ENCODE results near the gene CHST4.
"Not testable (repeated sequence)": the region's sequence is repeated elsewhere in the genome, so short reads cannot be mapped to it uniquely, and the experiment has no call there.

Gene CHST4

GRCh38 chr16:71498031-71498430, 28.2 kb upstream of the CHST4 start:
- Histone ChIP-seq H3K4me2 (ENCODE audit: low read length) (no peak overlapping the region), H3K9me3 (replicated peaks; ENCODE audit: low read length) (no peaks in the 10 kb centered on the region), H3K4me1 (ENCODE audit: control insufficient read depth, insufficient read depth, low read length) (no peaks in the 10 kb centered on the region)

DNA sequence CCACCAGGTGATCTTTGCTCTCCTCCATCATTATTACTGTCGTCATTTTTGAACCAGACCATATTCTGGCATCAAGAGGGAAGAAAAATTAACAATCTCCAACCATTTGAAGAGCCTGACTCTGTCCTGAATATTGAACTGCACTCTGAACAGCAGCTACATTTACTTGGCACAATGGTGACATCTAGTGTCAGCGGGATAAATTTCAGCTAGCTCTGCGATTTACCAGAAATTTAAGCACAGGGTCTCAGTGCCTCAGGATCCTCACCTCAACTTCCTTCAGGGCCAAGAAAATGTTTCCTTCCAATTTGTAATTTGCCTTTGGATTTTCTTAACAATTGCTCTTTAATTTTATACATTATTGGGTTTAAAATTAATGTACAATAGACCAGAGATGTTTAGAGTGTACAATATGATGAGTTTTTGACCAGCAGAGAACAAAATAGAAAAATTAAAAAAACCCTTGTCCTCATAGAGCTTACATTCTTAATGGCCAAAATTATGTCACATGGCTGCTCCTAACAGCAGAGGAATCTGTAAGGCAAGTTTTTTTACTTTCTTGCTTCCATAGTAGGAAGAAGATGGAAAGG, 26.4 kb upstream of the CHST4 start:
- H3K4me1 ChIP-seq (ENCODE audit: control insufficient read depth, insufficient read depth, low read length): no peaks in the 10 kb centered on the region
- H3K4me3 ChIP-seq (ENCODE audit: low read length): no peak overlapping the region
- no peak overlapping the region for H3K4me2 ChIP-seq (ENCODE audit: low read length)
- no peak overlapping the region for H3K9ac ChIP-seq (ENCODE audit: low read depth, low read length)
- H3K9me3 ChIP-seq (replicated peaks; ENCODE audit: low read length): no peaks in the 10 kb centered on the region
- no peaks in the 10 kb centered on the region for H3K36me3 ChIP-seq (ENCODE audit: insufficient read depth, low read length)
- H3K27me3 ChIP-seq (ENCODE audit: control insufficient read depth, insufficient read depth, low read length): peaks cover 15% of the 10 kb centered on the region

More at GRCh38 chr16:71498031-71498430, 28.2 kb upstream of the CHST4 start:
- Histone ChIP-seq H3K27me3 (ENCODE audit: control insufficient read depth, insufficient read depth, low read length) (peaks cover 13% of the 10 kb centered on the region), H3K4me3 (ENCODE audit: low read length) (no peak overlapping the region), H3K36me3 (ENCODE audit: insufficient read depth, low read length) (no peaks in the 10 kb centered on the region), H3K9ac (ENCODE audit: low read depth, low read length) (no peak overlapping the region)

GRCh38 chr16:71500964-71501363, 25.3 kb upstream of the CHST4 start:
- no peak overlapping the region for H3K9ac ChIP-seq (ENCODE audit: low read depth, low read length)
- no peaks in the 10 kb centered on the region for H3K9me3 ChIP-seq (replicated peaks; ENCODE audit: low read length)
- H3K4me3 ChIP-seq (ENCODE audit: low read length): no peak overlapping the region
- no peaks in the 10 kb centered on the region for H3K36me3 ChIP-seq (ENCODE audit: insufficient read depth, low read length)
- no peak overlapping the region for H3K4me2 ChIP-seq (ENCODE audit: low read length)
- peaks cover 15% of the 10 kb centered on the region for H3K27me3 ChIP-seq (ENCODE audit: control insufficient read depth, insufficient read depth, low read length)
- no peaks in the 10 kb centered on the region for H3K4me1 ChIP-seq (ENCODE audit: control insufficient read depth, insufficient read depth, low read length)

GRCh38 chr16:71501547-71501946, 24.7 kb upstream of the CHST4 start:
- no peak overlapping the region for H3K4me2 ChIP-seq (ENCODE audit: low read length)
- H3K27me3 ChIP-seq (ENCODE audit: control insufficient read depth, insufficient read depth, low read length): peaks cover 15% of the 10 kb centered on the region
- H3K36me3 ChIP-seq (ENCODE audit: insufficient read depth, low read length): no peaks in the 10 kb centered on the region
- no peak overlapping the region for H3K4me3 ChIP-seq (ENCODE audit: low read length)
- no peak overlapping the region for H3K9ac ChIP-seq (ENCODE audit: low read depth, low read length)
- no peaks in the 10 kb centered on the region for H3K4me1 ChIP-seq (ENCODE audit: control insufficient read depth, insufficient read depth, low read length)
- no peaks in the 10 kb centered on the region for H3K9me3 ChIP-seq (replicated peaks; ENCODE audit: low read length)

GRCh38 chr16:71504051-71504450, 22.2 kb upstream of the CHST4 start:
- H3K27me3 ChIP-seq (ENCODE audit: control insufficient read depth, insufficient read depth, low read length): peaks cover 21% of the 10 kb centered on the region
- H3K4me3 ChIP-seq (ENCODE audit: low read length); H3K4me2 ChIP-seq (ENCODE audit: low read length); H3K4me1 ChIP-seq (ENCODE audit: control insufficient read depth, insufficient read depth, low read length); H3K9ac ChIP-seq (ENCODE audit: low read depth, low read length); H3K9me3 ChIP-seq (replicated peaks; ENCODE audit: low read length); H3K36me3 ChIP-seq (ENCODE audit: insufficient read depth, low read length): not testable (repeated sequence)

- no peak overlapping the region for H3K9ac ChIP-seq (ENCODE audit: low read depth, low read length)
- no peak overlapping the region for H3K4me2 ChIP-seq (ENCODE audit: low read length)
- no peaks in the 10 kb centered on the region for H3K36me3 ChIP-seq (ENCODE audit: insufficient read depth, low read length)
- H3K9me3 ChIP-seq (replicated peaks; ENCODE audit: low read length): no peaks in the 10 kb centered on the region
- no peak overlapping the region for H3K4me3 ChIP-seq (ENCODE audit: low read length)
- H3K27me3 ChIP-seq (ENCODE audit: control insufficient read depth, insufficient read depth, low read length): peaks cover 21% of the 10 kb centered on the region
- no peaks in the 10 kb centered on the region for H3K4me1 ChIP-seq (ENCODE audit: control insufficient read depth, insufficient read depth, low read length)
Measured at GRCh38 chr16:71504901-71505300, 21.3 kb upstream of the CHST4 start.

DNA sequence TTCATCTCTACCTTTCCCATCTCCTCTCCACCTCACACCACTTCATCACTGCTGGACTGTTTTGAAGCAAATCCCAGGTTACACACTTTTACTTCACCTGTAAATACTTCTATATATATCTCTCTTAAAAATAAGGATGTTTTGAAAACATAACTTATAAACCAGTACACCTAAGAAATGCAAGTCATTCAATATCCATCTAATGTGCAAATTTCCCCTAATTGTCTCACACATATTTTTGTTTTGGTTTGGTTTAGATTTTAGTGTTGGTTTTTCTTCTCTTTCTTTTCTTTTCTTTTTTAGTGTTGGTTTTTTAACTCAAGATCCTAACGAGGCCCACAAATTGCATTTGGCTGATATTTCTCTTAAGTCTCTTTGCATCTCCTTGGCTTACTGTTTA, 19.2 kb upstream of the CHST4 start:
- Histone ChIP-seq H3K4me3 (ENCODE audit: low read length) (no peak overlapping the region), H3K4me2 (ENCODE audit: low read length) (no peak overlapping the region), H3K9me3 (replicated peaks; ENCODE audit: low read length) (no peaks in the 10 kb centered on the region), H3K4me1 (ENCODE audit: control insufficient read depth, insufficient read depth, low read length) (no peaks in the 10 kb centered on the region), H3K27me3 (ENCODE audit: control insufficient read depth, insufficient read depth, low read length) (peaks cover 19% of the 10 kb centered on the region), H3K9ac (ENCODE audit: low read depth, low read length) (no peak overlapping the region), H3K36me3 (ENCODE audit: insufficient read depth, low read length) (no peaks in the 10 kb centered on the region)

GRCh38 chr16:71513302-71513701, 12.9 kb upstream of the CHST4 start:
- Histone ChIP-seq H3K9me3 (replicated peaks; ENCODE audit: low read length) (no peaks in the 10 kb centered on the region), H3K9ac (ENCODE audit: low read depth, low read length) (no peak overlapping the region), H3K27me3 (ENCODE audit: control insufficient read depth, insufficient read depth, low read length) (peaks cover 4% of the 10 kb centered on the region), H3K36me3 (ENCODE audit: insufficient read depth, low read length) (no peaks in the 10 kb centered on the region), H3K4me2 (ENCODE audit: low read length) (no peak overlapping the region), H3K4me1 (ENCODE audit: control insufficient read depth, insufficient read depth, low read length) (no peaks in the 10 kb centered on the region), H3K4me3 (ENCODE audit: low read length) (no peak overlapping the region)

DNA sequence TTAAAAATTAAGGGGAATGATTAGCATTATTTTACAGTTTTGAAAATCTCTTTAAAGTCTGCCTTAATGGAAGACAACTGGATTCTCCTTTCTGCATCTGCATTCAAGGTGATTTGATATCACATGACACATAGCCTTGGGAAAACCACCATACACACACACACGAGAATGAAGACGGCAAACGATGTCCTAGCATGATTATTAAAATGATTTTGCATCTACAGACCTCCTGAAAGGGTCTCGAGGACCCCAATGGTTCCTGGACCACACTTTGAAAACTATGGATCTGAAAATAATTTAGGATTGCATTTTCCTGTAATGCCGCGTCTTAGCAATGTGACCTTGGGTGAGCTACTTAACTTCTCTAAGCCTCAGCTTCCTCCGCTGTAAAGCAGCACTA, 11.8 kb upstream of the CHST4 start:
- no peak overlapping the region for H3K9ac ChIP-seq (ENCODE audit: low read depth, low read length)
- no peaks in the 10 kb centered on the region for H3K4me1 ChIP-seq (ENCODE audit: control insufficient read depth, insufficient read depth, low read length)
- no peaks in the 10 kb centered on the region for H3K36me3 ChIP-seq (ENCODE audit: insufficient read depth, low read length)
- no peaks in the 10 kb centered on the region for H3K9me3 ChIP-seq (replicated peaks; ENCODE audit: low read length)
- H3K4me3 ChIP-seq (ENCODE audit: low read length): no peak overlapping the region
- H3K4me2 ChIP-seq (ENCODE audit: low read length): no peak overlapping the region
- H3K27me3 ChIP-seq (ENCODE audit: control insufficient read depth, insufficient read depth, low read length): peaks cover 4% of the 10 kb centered on the region

- Histone ChIP-seq H3K27me3 (ENCODE audit: control insufficient read depth, insufficient read depth, low read length) (peaks cover 6% of the 10 kb centered on the region), H3K4me2 (ENCODE audit: low read length) (no peak overlapping the region), H3K4me1 (ENCODE audit: control insufficient read depth, insufficient read depth, low read length) (no peaks in the 10 kb centered on the region), H3K9ac (ENCODE audit: low read depth, low read length) (no peak overlapping the region), H3K9me3 (replicated peaks; ENCODE audit: low read length) (no peaks in the 10 kb centered on the region), H3K36me3 (ENCODE audit: insufficient read depth, low read length) (no peaks in the 10 kb centered on the region), H3K4me3 (ENCODE audit: low read length) (no peak overlapping the region)
Measured at GRCh38 chr16:71515026-71515425, 11.2 kb upstream of the CHST4 start.

DNA sequence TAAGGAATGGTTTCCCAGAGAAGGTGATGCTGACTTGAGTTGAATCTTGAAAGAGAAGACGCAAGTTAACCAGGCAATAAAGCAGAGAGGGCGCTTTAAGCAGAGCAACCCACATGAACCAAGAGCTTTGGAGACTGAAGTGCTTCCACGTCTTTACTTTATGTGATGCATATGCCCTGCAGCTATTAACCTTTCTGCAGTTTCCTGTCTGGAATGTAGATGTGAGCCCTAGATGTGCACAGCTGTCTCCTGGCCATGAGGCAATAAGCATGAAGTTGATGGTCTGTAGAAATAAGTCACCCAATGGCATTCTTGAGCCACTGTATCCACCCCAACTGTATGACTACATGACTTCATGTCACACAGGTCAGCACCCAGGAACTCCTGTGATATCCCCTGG, 5.7 kb upstream of the CHST4 start:
- no peaks in the 10 kb centered on the region for H3K9me3 ChIP-seq (replicated peaks; ENCODE audit: low read length)
- no peak overlapping the region for H3K4me3 ChIP-seq (ENCODE audit: low read length)
- H3K9ac ChIP-seq (ENCODE audit: low read depth, low read length): no peak overlapping the region
- H3K36me3 ChIP-seq (ENCODE audit: insufficient read depth, low read length): no peaks in the 10 kb centered on the region
- no peak overlapping the region for H3K4me2 ChIP-seq (ENCODE audit: low read length)
- H3K4me1 ChIP-seq (ENCODE audit: control insufficient read depth, insufficient read depth, low read length): no peaks in the 10 kb centered on the region
- peaks cover 22% of the 10 kb centered on the region for H3K27me3 ChIP-seq (ENCODE audit: control insufficient read depth, insufficient read depth, low read length)
